KOPT-K1 (cell line): ENCODE results near the gene F2RL2.
"Not testable (repeated sequence)": the region's sequence is repeated elsewhere in the genome, so short reads cannot be mapped to it uniquely, and the experiment has no call there.

Experiments
- H3K27ac ChIP-seq: fragments of 200-600 bp; sonication (generic); 2 replicates; pipeline ENCODE4 v1.5.1; 2016; ENCODE audit warnings: antibody characterized with exemption, mild to moderate bottlenecking, low read depth, low read length; ENCODE audit not compliant: poor library complexity, severe bottlenecking
- H3K36me3 ChIP-seq: fragments of 200-600 bp; sonication (generic); 2 replicates; pipeline ENCODE4 v1.5.1; 2017; ENCODE audit warnings: antibody characterized with exemption, mild to moderate bottlenecking, low read length, moderate library complexity; ENCODE audit not compliant: insufficient read depth
- H3K9me3 ChIP-seq: fragments of 200-600 bp; sonication (generic); 2 replicates; pipeline ENCODE4 v1.5.1; 2017; ENCODE audit warnings: antibody characterized with exemption, low read length, mild to moderate bottlenecking; ENCODE audit not compliant: insufficient read depth, poor library complexity, severe bottlenecking

The F2RL2 gene

DNA sequence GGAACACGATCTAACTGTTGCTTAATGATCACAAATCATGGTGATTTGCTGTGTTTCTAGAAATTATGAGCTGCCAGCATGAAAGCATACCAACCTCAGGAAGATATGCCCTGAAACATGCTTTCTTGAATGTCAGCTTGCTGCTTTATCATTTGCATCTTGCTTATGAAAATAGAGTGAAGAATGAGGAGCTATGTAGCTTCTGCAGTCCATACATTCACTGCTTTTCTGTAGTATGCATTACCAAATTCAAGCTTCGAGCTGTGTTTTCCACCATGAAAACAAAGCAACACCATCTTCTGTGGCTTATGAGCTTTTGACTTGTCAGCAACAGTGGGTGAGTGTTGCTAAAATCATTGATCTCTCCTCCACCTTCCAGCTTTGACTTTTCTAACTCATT is 16.5 kb downstream of the F2RL2 start:
- Histone ChIP-seq H3K9me3 (no peaks in the 10 kb centered on the region), H3K27ac (no peak overlapping the region), H3K36me3 (peaks cover 41% of the 10 kb centered on the region; the same call in 1 of the 2 replicates)

DNA sequence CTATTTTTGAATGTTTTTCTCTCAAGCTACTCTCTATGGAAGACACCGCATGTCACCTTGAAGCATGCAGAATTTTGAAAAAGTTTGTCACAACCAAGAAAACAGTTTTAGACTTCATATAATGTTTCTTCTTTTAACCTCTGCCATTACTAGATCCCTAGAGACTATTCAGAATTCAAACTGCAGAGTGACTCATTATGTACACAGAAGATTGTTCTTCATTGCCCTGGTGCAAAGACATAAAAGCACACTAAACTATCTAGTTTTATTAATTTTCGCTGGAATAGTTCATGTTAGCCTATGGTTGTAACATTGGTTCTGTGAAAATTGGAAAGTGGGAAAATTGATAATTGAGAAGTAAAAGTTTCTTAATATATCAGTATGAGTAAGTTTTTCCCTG is 18.4 kb downstream of the F2RL2 start:
- peaks cover 42% of the 10 kb centered on the region; the same call in 1 of the 2 replicates for H3K36me3 ChIP-seq

DNA sequence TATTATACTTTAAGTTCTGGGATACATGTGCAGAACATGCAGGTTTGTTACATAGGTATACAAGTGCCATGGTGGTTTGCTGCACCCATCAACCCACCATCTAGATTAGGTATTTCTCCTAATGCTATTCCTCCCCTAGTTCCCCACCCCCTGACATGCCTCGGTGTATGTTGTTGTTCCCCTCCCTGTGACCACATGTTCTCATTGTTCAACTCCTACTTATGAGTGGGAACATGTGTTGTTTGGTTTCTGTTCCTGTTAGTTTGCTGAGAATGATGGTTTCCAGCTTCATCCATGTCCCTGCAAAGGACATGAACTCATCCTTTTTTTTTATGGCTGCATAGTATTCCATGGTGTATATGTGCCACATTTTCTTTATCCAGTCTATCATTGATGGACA is 19.2 kb downstream of the F2RL2 start:
- not testable (repeated sequence) for H3K27ac ChIP-seq, H3K9me3 ChIP-seq
- H3K36me3 ChIP-seq: peaks cover 42% of the 10 kb centered on the region; the same call in 1 of the 2 replicates

More for the DNA sequence above, 18.4 kb downstream of the F2RL2 start:
- no peaks in the 10 kb centered on the region for H3K9me3 ChIP-seq
- no peak overlapping the region for H3K27ac ChIP-seq

DNA sequence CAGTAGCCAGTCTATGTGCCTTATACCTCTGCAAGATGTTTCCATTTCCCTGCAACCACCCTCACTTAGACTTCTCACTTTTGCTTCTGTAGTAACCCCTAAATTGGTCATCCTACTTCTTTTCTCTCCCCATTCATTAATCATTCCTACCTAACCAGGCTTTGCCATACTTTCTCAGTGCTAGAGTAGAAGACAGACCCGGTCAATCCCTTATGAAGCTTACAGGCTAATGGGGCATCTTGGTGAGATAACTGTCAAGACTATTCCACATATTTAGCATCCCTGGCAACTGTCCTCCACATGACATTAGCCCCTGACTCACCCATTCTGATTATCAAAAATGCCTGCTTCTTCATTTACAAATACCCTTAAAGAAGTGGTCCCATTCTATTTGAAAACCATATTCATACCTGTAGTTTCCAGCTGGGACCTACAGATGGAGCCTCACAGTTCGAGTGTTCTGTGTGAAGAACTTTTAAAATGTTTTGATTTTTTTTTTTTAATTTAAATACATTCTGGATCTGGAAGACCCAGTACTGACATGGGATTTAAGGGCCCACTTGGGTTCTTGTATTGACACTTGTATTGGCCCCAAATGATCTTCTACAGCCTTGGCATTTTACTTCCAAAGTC is 21.0 kb downstream of the F2RL2 start:
- H3K36me3 ChIP-seq: peaks cover 41% of the 10 kb centered on the region; the same call in 1 of the 2 replicates
- no peaks in the 10 kb centered on the region for H3K9me3 ChIP-seq
- no peak overlapping the region for H3K27ac ChIP-seq

DNA sequence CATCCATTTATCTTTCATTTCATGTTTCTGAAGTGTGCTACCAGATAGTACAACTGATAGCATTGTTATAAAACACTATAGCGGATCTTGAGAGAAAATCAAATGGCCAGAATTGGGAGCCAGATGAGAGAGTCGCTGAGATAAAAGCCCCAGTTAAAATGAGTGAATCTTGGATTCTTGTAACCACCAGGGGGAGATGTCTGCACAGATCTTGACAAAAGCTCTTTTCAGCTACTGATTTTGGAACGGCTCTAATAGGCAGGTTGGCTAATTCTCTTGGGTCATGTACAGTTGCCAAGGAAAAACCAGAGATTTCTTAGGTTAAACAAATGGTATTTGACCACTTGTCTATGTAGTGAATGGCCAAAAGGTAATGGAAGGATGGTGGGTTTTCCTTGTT is 21.7 kb downstream of the F2RL2 start:
- Histone ChIP-seq H3K9me3 (no peaks in the 10 kb centered on the region), H3K27ac (no peak overlapping the region), H3K36me3 (peaks cover 43% of the 10 kb centered on the region; the same call in 1 of the 2 replicates)

DNA sequence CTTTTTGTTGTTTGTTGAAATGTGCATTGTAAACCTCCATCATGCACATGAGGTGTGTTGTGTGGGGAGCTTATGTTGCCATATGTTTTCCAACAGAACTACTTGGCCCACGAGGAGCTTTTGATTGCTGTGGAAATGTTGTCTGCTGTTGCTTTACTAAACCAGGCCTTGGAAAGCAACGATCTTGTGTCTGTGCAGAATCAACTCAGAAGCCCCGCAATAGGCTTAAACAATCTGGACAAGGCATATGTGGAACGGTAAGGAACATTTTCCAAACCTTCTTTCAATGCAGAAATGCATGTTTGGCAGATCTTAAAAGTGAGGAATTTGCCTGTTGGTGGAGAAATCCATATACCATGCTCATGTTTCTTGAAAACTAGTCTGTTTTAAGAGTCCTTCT is 22.5 kb downstream of the F2RL2 start:
- Histone ChIP-seq H3K36me3 (peaks cover 42% of the 10 kb centered on the region; the same call in 1 of the 2 replicates), H3K9me3 (no peaks in the 10 kb centered on the region), H3K27ac (no peak overlapping the region)

DNA sequence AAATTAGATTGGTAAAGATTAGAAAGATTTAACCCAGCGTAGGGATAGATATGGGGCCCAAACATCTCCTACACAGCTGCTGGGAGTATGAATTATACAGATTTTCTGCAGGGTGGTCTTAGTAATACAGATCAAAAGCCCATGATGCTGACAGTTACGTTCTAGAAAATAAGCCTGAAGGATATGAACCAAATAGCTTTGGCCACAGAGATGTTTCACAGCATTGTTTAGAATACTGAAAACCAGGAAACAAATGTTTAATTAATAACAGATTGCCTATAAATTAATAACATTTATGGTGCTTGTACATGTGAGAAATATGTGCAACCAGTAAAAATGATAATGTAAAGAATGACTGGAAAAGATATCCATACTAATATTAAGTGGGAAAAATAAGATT is 24.7 kb downstream of the F2RL2 start:
- Histone ChIP-seq H3K36me3 (peaks cover 38% of the 10 kb centered on the region; the same call in 1 of the 2 replicates), H3K9me3 (no peaks in the 10 kb centered on the region), H3K27ac (no peak overlapping the region)

DNA sequence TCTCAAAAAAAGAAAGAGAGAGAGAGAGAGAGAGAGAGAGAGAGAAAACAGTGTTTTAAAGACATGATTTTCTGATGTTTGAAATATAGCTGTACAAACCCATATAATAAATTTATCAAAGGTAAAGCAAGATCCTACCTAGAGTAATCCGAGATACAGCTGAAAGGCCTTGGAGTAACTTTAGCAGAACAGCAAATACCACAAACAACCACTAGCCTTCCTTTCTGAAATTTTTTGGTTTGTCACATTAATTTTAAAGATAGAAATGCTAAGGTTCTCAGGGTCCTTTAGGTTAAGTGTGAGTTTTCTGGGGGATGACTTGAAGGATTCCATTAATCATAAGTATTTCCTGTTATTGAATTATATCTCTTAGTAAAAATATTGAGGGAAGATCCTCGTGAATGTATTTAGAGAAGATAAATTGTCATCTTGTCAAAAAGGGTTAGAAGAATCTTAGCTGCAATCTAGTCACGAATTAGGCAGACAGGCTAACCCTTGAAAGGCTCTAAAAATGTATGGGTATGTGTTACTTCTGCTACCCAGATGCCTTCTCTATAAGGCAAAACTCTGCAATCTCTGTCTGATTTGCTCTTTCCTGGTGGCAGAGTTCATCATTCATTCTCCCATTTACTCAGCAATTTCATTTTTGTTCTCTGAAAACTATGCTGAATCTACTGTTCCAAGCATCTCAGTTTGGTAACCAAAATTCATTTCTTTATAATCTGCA is 27.3 kb downstream of the F2RL2 start:
- peaks cover 43% of the 10 kb centered on the region for H3K36me3 ChIP-seq
- no peaks in the 10 kb centered on the region for H3K9me3 ChIP-seq
- H3K27ac ChIP-seq: no peak overlapping the region

DNA sequence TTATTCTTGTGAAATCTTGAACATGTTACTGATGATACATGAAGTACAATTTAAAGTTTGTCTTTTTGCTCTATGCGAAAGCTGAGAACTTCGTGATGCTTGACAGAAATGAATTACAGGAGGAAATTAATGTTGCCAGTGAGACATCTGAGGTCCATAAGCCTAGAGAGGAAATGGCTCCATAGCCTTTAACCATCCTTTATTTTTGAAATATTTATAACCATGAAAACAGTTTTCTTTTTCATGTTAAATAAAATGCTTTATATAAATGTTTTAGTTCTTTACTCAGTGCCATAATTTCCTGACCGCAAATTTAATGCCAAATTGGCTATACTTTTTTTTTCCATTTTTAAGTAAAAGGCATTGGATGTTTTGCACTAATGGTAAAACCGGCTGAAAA is 29.1 kb downstream of the F2RL2 start:
- H3K9me3 ChIP-seq: no peaks in the 10 kb centered on the region
- no peak overlapping the region for H3K27ac ChIP-seq
- H3K36me3 ChIP-seq: peaks cover 53% of the 10 kb centered on the region

DNA sequence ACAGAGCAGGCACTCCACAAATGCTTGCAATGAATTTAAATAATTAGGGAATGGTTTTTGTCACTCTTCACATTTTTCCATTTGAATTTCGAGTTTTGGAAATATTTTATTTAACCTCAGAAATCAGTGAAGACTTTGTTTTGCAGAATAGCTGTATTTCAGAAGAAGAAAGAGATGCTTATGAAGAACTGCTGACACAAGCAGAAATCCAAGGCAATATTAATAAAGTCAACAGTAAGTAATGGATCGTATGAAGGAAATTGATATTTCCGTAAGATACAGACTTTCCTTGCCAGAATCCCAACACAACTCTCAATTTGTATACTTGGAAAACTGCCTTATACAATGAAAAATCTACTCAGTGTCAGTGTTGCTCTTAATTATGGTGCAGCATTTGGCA is 30.5 kb downstream of the F2RL2 start:
- Histone ChIP-seq H3K36me3 (peaks cover 53% of the 10 kb centered on the region), H3K9me3 (no peaks in the 10 kb centered on the region)

DNA sequence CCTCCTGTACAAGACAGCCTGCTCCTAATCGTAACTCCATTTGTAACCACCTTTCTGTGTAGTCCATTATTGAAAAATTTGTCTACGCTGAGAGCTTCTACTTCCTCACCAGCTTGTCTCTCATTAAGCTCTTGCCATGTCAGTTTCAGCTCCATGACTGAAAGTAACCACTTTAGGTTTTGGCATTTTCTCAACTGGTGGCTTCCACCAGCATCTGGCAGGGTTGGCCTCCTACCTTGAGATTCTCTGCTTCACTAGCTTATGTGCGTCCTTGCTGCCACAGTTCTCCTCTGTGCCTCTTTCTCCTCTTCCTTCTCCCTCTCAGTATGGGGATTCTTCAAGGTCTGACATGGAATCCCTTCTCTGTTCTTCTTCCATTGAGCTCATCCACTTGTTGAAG is 31.8 kb downstream of the F2RL2 start:
- Histone ChIP-seq H3K27ac (no peak overlapping the region), H3K9me3 (no peaks in the 10 kb centered on the region), H3K36me3 (peaks cover 41% of the 10 kb centered on the region)

More for the DNA sequence above, 30.5 kb downstream of the F2RL2 start:
- no peak overlapping the region for H3K27ac ChIP-seq

DNA sequence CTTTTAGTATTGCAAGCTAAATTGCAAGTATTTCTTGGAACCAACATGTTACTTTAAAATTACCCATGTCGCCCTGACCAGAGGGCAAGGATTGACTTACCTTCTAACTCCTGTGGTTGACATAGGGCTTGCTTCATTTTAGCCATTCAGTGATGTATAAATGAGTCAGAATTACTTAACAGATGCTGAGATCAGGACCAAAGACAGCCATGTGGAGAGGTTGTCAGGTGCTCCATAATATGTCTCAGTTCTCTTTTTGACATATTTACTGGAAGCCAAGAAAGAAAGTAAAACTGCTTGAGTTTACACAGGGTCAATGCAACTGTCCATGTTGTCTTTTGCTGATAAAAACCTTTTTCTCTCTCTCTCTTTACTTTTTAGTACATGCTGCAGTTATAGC is 33.2 kb downstream of the F2RL2 start:
- peaks cover 33% of the 10 kb centered on the region for H3K36me3 ChIP-seq
- H3K27ac ChIP-seq: no peak overlapping the region
- H3K9me3 ChIP-seq: no peaks in the 10 kb centered on the region

DNA sequence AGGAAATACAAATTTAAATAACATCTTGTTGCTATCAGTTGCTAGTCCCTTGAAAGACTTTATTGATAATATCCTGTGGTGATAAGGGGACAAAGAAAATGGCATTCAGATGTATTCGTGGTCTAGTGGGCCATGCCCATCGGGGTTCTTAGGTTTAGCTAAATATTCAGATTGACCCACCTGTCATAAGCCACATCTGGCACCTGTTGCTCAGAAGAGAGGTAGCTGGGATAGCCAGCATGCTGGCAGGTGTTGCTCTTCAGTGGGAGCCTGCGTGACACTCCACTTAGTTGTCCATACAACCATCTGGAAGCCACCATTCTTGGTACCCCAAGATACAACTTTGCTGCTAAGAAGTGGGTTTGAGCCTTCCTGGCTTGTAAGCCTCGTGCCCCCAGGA is 36.7 kb downstream of the F2RL2 start:
- no peaks in the 10 kb centered on the region for H3K9me3 ChIP-seq
- no peak overlapping the region for H3K27ac ChIP-seq
- H3K36me3 ChIP-seq: peaks cover 16% of the 10 kb centered on the region

DNA sequence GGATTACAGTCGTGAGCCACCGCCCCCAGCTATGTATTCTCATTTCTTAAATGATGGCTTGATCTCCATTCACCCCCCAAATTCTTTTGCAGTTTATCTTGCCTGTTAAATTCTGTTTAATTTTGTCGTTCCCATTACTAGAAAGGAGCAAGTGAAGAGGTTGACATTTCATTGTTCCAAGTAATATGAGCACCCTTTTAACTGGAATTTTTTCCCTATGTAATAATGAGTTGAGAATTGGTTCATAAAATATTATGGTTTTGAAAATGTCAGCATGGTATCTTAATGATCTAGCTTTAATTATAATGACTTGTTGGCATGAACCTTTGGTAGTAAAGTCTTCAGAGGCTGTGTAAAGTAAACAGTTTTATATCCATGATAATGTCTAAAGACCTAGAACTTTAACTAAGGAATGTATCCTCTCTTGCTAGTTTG is 37.4 kb downstream of the F2RL2 start:
- H3K36me3 ChIP-seq: peaks cover 16% of the 10 kb centered on the region
- no peaks in the 10 kb centered on the region for H3K9me3 ChIP-seq

DNA sequence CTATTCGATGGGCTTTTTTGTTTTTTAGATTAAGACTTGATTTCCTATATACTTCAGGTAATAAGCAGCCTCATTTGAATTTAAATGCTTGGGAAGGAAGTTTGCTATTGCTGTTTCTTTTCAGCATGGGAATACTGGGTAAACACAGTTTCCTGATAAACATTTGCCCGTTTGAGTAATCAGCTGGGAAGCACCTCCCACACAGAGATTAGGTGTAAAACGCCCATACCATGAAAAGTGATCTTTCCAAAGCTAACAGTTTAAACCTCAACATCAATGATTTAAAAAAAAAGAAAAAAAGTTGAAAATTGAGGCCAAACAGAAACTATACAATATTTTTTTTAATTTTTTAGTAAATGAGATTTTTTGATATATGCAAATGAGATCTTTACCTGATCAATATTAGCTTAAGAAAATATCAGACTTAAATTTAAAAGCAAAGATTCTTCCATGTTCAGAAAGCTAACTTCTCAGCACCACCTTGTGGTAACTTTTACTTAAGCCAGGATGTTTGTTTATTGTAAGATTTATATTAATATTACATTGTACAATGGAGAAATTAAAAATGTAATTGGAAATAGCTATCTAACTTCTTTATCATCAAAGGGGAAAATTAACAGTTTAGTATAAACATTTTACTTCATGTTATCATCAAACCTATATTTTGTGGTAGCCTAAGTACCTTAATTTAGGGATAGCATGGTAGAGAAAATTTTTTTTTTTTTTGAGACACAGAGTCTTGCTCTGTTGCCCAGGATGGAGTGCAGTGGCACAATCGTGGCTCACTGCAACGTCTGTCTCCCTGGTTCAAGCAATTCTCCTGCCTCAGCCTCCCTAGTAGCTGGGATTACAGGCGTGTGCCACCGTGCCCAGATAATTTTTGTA is 39.8 kb downstream of the F2RL2 start:
- H3K9me3 ChIP-seq: no peaks in the 10 kb centered on the region
- no peak overlapping the region for H3K27ac ChIP-seq
- H3K36me3 ChIP-seq: no peaks in the 10 kb centered on the region; the same call in 1 of the 2 replicates

More for the DNA sequence above, 37.4 kb downstream of the F2RL2 start:
- H3K27ac ChIP-seq: no peak overlapping the region
